Stimulated activated CD8-positive, alpha-beta memory T cell treated with anti-CD3 and anti-CD28 coated beads, Interleukin-15, amount 100 ng/mL, for 48 hours (primary cell): ENCODE data around the gene THOC2.
"Not testable (repeated sequence)": the region's sequence is repeated elsewhere in the genome, so short reads cannot be mapped to it uniquely, and the experiment has no call there.

Experiments
- DNase-seq, 2 donors: peaks; one replicate each; pipeline ENCODE4 v3.0.0-alpha.2; 2020; ENCODE audit warnings: low read depth in 2 of 2

THOC2 gene

GRCh38 chrX:123664467-123665167 lies 68.2 kb downstream of the THOC2 start:
- not testable (repeated sequence) for DNase-seq

- DNase-seq: not testable (repeated sequence)
These were observed 69.1 kb downstream of the THOC2 start for GRCh38 chrX:123663720-123664119.

GRCh38 chrX:123656507-123656906 lies 76.3 kb downstream of the THOC2 start:
- not testable (repeated sequence) for DNase-seq

DNA sequence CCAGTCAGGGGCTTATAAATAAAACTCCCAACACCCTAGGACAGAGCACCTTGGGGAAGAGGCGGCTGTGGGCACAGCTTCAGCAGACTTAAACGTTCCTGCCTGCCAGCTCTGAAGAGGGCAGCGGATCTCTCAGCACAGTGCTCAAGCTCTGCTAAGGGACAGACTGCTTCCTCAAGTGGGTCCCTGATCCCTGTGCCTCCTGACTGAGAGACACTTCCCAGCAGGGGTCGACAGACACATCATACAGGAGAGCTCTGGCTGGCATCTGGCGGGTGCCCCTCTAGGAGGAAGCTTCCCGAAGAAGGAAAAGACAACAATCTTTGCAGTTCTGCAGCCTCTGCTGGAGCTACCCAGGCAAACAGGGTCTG lies 84.1 kb downstream of the THOC2 start:
- DNase-seq: not testable (repeated sequence)

DNA sequence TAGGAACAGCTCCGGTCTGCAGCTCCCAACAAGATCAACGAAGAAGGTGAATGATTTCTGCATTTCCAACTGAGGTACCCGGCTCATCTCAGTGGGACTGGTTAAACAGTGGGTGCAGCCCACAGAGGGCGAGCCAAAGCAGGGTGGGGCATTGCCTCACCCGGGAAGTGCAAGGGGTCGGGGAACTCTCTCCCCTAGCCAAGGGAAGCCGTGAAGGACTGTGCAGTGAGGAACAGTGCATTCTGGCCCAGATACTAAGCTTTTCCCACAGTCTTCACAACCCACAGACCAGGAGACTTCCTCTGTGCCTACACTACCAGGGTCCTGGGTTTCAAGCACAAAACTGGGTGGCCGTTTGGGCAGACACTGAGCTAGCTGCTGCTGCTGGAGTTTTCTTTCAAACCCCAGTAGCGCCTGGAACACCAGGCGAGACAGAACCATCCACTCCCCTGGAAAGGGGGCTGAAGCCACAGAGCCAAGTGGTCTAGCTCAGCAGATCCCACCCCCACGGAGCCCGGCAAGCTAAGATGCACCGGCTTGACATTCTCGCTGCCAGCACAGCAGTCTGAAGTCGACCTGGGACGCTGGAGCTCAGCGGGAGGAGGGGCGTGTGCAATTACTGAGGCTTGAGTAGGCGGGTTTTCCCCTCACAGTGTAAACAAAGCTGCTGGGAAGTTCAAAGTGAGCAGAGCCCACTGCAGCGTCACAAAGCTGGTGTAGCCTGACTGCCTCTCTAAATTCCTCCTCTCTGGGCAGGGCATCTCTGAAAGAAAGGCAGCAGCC lies 84.6 kb downstream of the THOC2 start:
- no peak for DNase-seq

- no peak for DNase-seq
These were observed 85.6 kb downstream of the THOC2 start for GRCh38 chrX:123647244-123647643.

- no peak for DNase-seq
These were observed 103.3 kb downstream of the THOC2 start for GRCh38 chrX:123629502-123629901.

GRCh38 chrX:123626962-123627361 lies 105.9 kb downstream of the THOC2 start:
- DNase-seq: no peak

DNA sequence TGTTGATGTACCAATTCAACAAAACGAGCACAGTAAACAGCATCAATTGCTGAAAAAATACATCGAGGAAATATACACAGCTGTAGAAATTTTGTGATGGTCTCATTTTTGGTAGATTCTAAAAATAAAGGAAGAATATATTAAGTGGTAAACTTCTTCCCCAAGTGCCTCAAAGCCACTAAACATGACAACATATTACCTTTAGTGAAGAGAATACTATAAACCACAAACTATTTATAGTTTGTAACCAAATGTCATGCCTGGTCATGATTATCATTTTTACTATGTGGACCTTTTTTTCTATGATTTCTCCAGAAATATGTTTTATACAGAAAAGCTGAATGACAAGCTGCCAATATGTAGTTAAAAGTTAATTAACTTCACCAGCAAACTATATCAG lies 106.9 kb downstream of the THOC2 start:
- no peak for DNase-seq

DNA sequence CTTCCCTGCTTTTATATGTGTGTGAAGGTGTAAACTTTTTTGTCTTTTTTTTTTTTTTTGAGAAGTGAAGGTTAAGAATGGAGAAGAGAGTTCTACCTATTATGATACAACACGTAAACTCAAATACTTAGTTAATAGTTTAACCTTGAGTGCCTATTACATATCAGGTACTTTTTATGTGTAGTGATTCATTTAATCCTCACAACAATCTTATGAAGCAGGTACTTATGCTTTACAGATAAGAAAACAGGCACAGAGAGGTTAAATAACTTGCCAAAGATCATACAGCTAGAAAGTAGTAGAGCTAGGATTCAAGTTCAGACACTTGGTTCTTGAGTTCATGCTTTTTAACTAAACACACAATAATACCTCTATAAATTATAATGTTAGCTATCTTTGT lies 107.4 kb downstream of the THOC2 start:
- no peak for DNase-seq

DNA sequence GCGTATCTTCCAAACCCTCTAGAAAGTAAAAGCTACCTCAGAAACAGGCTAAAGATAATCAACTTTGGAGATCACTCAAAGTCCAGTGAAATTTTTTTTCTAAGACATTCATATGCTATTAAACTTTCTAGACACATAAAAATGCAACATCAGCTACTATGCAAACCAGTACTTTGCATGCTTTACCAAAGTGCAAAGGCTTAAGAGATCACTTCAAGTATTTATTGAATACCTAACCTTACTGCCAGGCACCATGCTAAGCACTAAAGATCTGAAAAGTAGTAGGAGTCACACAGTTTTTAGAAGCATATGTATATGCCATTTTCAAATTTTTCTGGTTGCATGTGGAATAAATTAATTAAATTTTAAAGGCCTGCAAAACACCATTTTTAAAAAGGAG lies 115.8 kb downstream of the THOC2 start:
- no peak for DNase-seq

- DNase-seq: no peak
These were observed 121.9 kb downstream of the THOC2 start for GRCh38 chrX:123610915-123611314.

- no peak for DNase-seq
These were observed 125.0 kb downstream of the THOC2 start for GRCh38 chrX:123607806-123608205.

- no peak for DNase-seq
These were observed 125.6 kb downstream of the THOC2 start for GRCh38 chrX:123607270-123607669.

DNA sequence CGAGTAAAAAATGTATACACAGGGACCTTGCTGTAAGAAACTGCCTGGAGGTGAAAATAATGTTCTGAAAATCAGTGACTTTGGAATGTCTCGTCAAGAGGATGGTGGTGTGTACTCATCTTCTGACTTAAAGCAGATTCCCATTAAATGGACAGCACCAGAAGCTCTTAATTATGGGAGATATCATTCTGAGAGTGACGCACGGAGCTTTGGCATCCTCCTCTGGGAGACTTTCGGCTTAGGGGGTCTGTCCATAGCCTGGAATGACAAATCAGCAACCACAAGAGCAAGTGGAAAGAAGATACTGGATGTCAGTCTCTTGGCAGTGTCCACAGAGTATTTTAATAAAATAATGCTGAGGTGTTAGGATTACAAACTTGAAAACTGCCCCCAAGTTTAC lies 129.4 kb downstream of the THOC2 start:
- no peak for DNase-seq

DNA sequence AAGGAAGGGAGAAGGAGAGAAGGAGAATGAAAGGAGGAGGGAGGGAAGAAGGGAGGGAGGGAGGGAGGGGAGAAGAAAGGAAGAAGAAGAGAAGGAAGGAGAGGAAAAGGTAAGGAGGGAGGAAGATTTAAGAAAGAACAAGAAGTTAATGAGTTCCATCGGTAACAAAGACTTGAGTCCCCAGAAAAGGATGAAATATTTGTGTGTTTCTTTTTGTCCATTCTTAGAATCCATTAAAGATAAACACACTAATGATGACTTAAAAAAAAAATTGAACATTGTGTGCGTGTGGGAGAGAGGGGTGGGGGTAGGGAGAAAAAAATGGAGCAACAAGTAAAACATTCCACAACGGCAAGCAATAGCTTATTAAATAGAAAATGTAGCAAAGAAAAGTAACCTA lies 131.4 kb downstream of the THOC2 start:
- DNase-seq: no peak

- DNase-seq: no peak
These were observed 132.7 kb downstream of the THOC2 start for GRCh38 chrX:123600181-123600580.

DNA sequence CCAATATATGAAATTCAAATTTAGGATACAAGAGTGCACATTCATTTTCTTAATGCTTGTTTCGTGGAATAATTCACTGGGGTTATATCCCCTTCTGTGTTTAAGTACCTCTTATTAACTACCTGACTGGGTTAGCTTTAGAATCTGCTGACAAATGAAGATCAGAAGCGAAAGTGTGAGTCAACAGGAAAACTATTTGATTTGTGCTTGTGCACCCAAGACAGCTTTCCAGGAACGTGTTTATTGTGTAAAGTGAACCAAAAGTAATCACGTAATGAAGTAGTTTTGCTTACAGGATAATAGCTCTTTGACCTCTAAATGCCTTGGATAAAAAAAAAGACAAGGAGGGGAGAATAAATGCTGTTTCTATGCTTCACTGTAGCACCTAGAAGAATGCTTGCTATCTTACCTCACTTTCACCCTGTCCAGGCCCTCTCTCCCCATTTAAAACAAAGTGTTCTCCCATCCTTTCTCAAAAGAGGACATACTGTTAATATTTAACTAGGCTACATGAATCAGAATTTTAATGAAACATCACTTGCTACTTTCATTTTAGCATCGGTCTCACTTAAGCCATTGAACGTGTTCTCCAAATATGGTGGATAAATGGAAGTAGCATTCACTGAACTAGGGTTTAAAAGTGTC lies 141.9 kb downstream of the THOC2 start:
- no peak for DNase-seq

- no peak for DNase-seq
These were observed 144.1 kb downstream of the THOC2 start for GRCh38 chrX:123588723-123589122.

- DNase-seq: no peak
These were observed 151.3 kb downstream of the THOC2 start for GRCh38 chrX:123581586-123581985.

DNA sequence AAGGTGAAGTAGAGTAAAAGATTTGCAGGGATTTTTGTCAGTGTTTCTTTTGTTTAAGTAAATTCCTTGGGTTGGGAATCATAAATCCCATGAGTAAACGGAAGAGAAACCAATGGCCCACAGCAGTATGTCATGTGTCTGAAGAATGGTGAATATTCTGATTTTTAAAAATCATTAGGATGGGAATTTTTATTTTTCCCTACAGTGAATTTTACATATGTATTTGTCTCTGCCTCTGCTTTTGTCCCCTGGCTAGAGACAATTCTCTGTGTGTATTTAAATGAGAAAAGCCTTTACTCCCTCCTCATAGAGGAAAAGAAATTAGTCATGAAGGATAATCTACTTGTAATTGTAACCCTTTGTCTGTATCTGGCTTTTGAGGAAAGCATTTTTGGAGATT lies 152.1 kb downstream of the THOC2 start:
- DNase-seq: no peak

GRCh38 chrX:123574027-123574426 lies 158.8 kb downstream of the THOC2 start:
- DNase-seq: not testable (repeated sequence)
